HepG2 (cell line): ENCODE data around the gene RPLP2. TPM values are rescaled to one million over a fixed set of nuclear protein-coding genes. Genes with fewer than 3 reads are reported as not detected.

Experiments
- CCDC6 ChIP-seq: sonication (generic); formaldehyde crosslinking; IDR thresholded peaks from 2 replicates; pipeline ENCODE4 v1.8.1; 2022; ENCODE audit warnings: mild to moderate bottlenecking, missing genetic modification reagents, moderate library complexity
- ERF ChIP-seq: IDR thresholded peaks from 2 replicates; pipeline ENCODE4 v1.6.1; 2018; ENCODE audit warnings: missing biosample characterization, missing genetic modification reagents
- JUND ChIP-seq: sonication (generic); formaldehyde crosslinking; IDR thresholded peaks from 2 replicates; pipeline ENCODE4 v1.8.0; 2022; ENCODE audit warnings: mild to moderate bottlenecking, missing genetic modification reagents
- MBNL3 ChIP-seq: fragments of 250-450 bp; sonication (Bioruptor Pico); conservative IDR thresholded peaks from 2 replicates; pipeline ENCODE4 v1.8.0; 2022; ENCODE audit warnings: mild to moderate bottlenecking, inconsistent platforms
- MXD3 ChIP-seq: IDR thresholded peaks from 2 replicates; pipeline ENCODE4 v1.6.1; 2016; ENCODE audit warnings: mild to moderate bottlenecking, missing biosample characterization, missing genetic modification reagents
- MXD4 ChIP-seq: IDR thresholded peaks from 2 replicates; pipeline ENCODE4 v1.6.1; 2016; ENCODE audit warnings: mild to moderate bottlenecking, missing biosample characterization, missing genetic modification reagents
- ONECUT2 ChIP-seq: sonication (generic); formaldehyde crosslinking; IDR thresholded peaks from 2 replicates; pipeline ENCODE4 v1.4.0; 2020; ENCODE audit warnings: missing genetic modification reagents
- POGZ ChIP-seq: sonication (generic); formaldehyde crosslinking; IDR thresholded peaks from 2 replicates; pipeline ENCODE4 v1.4.0; 2020; ENCODE audit warnings: mild to moderate bottlenecking, missing genetic modification reagents
- POLR2AphosphoS2 ChIP-seq: IDR thresholded peaks from 2 replicates; pipeline ENCODE4 v1.6.1; 2011; ENCODE audit warnings: low read depth, low read length, improper control_type of control experiment
- RNF2 ChIP-seq: fragments of 450-650 bp; conservative IDR thresholded peaks from 2 replicates; pipeline ENCODE4 v1.6.1; 2016; ENCODE audit warnings: low read depth
- SNAPC4 ChIP-seq: sonication (generic); formaldehyde crosslinking; IDR thresholded peaks from 2 replicates; pipeline ENCODE4 v1.4.0; 2020; ENCODE audit warnings: mild to moderate bottlenecking, missing genetic modification reagents
- SRF ChIP-seq: IDR thresholded peaks from 2 replicates; pipeline ENCODE4 v1.6.1; 2011; ENCODE audit warnings: mild to moderate bottlenecking, low read depth, low read length, moderate library complexity
- TEAD3 ChIP-seq: optimal IDR thresholded peaks from 2 replicates; pipeline ENCODE3; 2016; ENCODE audit warnings: borderline replicate concordance
- ZNF136 ChIP-seq: sonication (generic); formaldehyde crosslinking; IDR thresholded peaks from 2 replicates; pipeline ENCODE4 v1.8.1; 2022; ENCODE audit warnings: low read depth, mild to moderate bottlenecking, moderate library complexity, missing genetic modification reagents
- ZNF280B ChIP-seq: sonication (generic); formaldehyde crosslinking; IDR thresholded peaks from 2 replicates; pipeline ENCODE4 v1.5.0; 2020; ENCODE audit warnings: missing genetic modification reagents, mild to moderate bottlenecking, borderline replicate concordance
- ZNF687 ChIP-seq: sonication (generic); formaldehyde crosslinking; IDR thresholded peaks from 2 replicates; pipeline ENCODE4 v1.5.1; 2020; ENCODE audit warnings: mild to moderate bottlenecking, missing genetic modification reagents, moderate library complexity
- ZNF776 ChIP-seq: sonication (generic); formaldehyde crosslinking; IDR thresholded peaks from 2 replicates; pipeline ENCODE4 v1.4.0; 2020; ENCODE audit warnings: mild to moderate bottlenecking, missing genetic modification reagents
- ZNF777 ChIP-seq: sonication (generic); formaldehyde crosslinking; IDR thresholded peaks from 2 replicates; pipeline ENCODE4 v1.4.0; 2020; ENCODE audit warnings: missing genetic modification reagents
- polyA plus RNA-seq, 8 experiments: library from polyadenylated mRNA; depleted of rRNA in 3 of 8; stranded (reverse) in 7 of 8; unstranded in 1 of 8; fragments of >200 nt; fragmentation: Illumina TruSeq in 4 of 8; extraction: Trizol in 4 of 8; gene quantifications; 2 replicates each; pipeline versions ENCODE4 v1.2.1 to v1.2.3, GENCODE V29; 2011 to 2016; ENCODE audit warnings: low read depth in 4 of 8, missing spikeins in 1 of 8, mixed read lengths in 1 of 8; ENCODE audit not compliant: insufficient read depth in 1 of 8
- total RNA-seq, 5 experiments: library from RNA; depleted of rRNA; stranded (reverse); fragments of >200 nt; fragmentation: Illumina TruSeq; extraction: Trizol; gene quantifications; 2 replicates each; pipeline ENCODE4 v1.2.3, GENCODE V29; 2016; ENCODE audit warnings: low read depth in 1 of 5

The RPLP2 gene
- total and polyA plus RNA-seq, 2 of the 13 experiments (the other 11 are each of a cell fraction or from before 2014, with no cell fraction given): 978 to 2,106 TPM

GRCh38 chr11:809287-810039 lies at the start of gene RPLP2 (continued):
- TF ChIP-seq ZNF280B: peak; percentile 70
- TF ChIP-seq ZNF776 (CRISPR knock-in tag): no peak; the same call in 1 of the 2 replicates
- TF ChIP-seq MXD4 (CRISPR knock-in tag): peak; percentile 92
- TF ChIP-seq SRF: peak; percentile 46; the same call in 1 of the 2 replicates
- peak; percentile 19 for TF ChIP-seq POGZ (CRISPR knock-in tag)
- peak; percentile 94 for TF ChIP-seq ZNF687 (CRISPR knock-in tag)
- peak; percentile 82 for TF ChIP-seq CCDC6 (CRISPR knock-in tag)
- TF ChIP-seq ZNF777 (CRISPR knock-in tag): peak; percentile 9
- peak; percentile 34 for TF ChIP-seq ERF (CRISPR knock-in tag)
- TF ChIP-seq ONECUT2 (CRISPR knock-in tag): no peak
- no peak for TF ChIP-seq MBNL3 (CRISPR knock-in tag)
- peak; percentile 34 for TF ChIP-seq TEAD3 (CRISPR knock-in tag)
- TF ChIP-seq ZNF136 (CRISPR knock-in tag): peak; percentile 85
- peak; percentile 91 for TF ChIP-seq SNAPC4 (CRISPR knock-in tag)
- TF ChIP-seq MXD3 (CRISPR knock-in tag): peak; percentile 58
- 0 out of 2 replicates have a peak, but pooled peaks have one; percentile 12 for TF ChIP-seq JUND
- TF ChIP-seq POLR2AphosphoS2: peak; percentile 48; the same call in 1 of the 2 replicates
- TF ChIP-seq RNF2: peak; percentile 88
